ENCODE data around the gene TSTD1.
"Not testable (repeated sequence)": the region's sequence is repeated elsewhere in the genome, so short reads cannot be mapped to it uniquely, and the experiment has no call there.

The TSTD1 gene

GRCh38 chr1:161069241-161069640, 30.5 kb upstream of the TSTD1 start:
- H3K4me3 ChIP-seq (ENCODE audit: low read depth, low read length) = peak overlapping the region; percentile 98
- no peak for TF ChIP-seq CTCF (IDR thresholded peaks at IDR 0.05; ENCODE audit: borderline replicate concordance, insufficient read depth, low read depth, low read length)

- peak overlapping the region; percentile 98 for H3K4me3 ChIP-seq (ENCODE audit: low read depth, low read length)
- TF ChIP-seq CTCF (IDR thresholded peaks at IDR 0.05; ENCODE audit: borderline replicate concordance, insufficient read depth, low read depth, low read length) = no peak
Measured at GRCh38 chr1:161068306-161069234, 29.8 kb upstream of the TSTD1 start.

- no peak overlapping the region for H3K4me3 ChIP-seq (ENCODE audit: low read depth, low read length)
- TF ChIP-seq CTCF (IDR thresholded peaks at IDR 0.05; ENCODE audit: borderline replicate concordance, insufficient read depth, low read depth, low read length) = no peak
Measured at GRCh38 chr1:161066694-161067093, 27.9 kb upstream of the TSTD1 start.

GRCh38 chr1:161065681-161066080, 26.9 kb upstream of the TSTD1 start:
- H3K4me3 ChIP-seq (ENCODE audit: low read depth, low read length) = not testable (repeated sequence)

- H3K4me3 ChIP-seq (ENCODE audit: low read depth, low read length) = not testable (repeated sequence)
Measured at GRCh38 chr1:161063936-161064335, 25.2 kb upstream of the TSTD1 start.

- no peak for TF ChIP-seq CTCF (IDR thresholded peaks at IDR 0.05; ENCODE audit: borderline replicate concordance, insufficient read depth, low read depth, low read length)
- H3K4me3 ChIP-seq (ENCODE audit: low read depth, low read length) = no peak overlapping the region
Measured at GRCh38 chr1:161061419-161061818, 22.7 kb upstream of the TSTD1 start.

GRCh38 chr1:161059293-161059692, 20.5 kb upstream of the TSTD1 start:
- no peak overlapping the region for H3K4me3 ChIP-seq (ENCODE audit: low read depth, low read length)
- TF ChIP-seq CTCF (IDR thresholded peaks at IDR 0.05; ENCODE audit: borderline replicate concordance, insufficient read depth, low read depth, low read length) = no peak

DNA sequence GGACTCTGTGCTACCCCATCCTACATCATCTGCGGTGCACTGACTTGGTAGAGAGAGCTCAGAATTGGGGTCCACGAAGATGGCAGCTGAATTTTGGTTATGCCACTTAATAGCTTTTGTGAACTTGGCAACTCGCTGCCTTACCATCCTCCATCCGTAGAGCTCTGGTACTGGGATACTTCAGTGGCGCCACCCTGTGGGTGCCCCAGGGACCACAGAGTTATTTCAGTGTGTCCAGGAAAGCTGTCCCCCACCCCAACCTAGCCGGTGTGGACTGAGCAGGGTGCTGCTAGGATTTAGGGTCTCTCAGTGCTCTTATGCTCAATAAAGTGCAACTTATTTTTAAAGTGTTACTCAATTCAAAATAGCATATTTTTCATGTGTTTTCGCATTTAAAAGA, 16.0 kb upstream of the TSTD1 start:
- 0 out of 2 replicates have a peak, but pooled peaks have one; percentile 21 for TF ChIP-seq CTCF (IDR thresholded peaks at IDR 0.05; ENCODE audit: borderline replicate concordance, insufficient read depth, low read depth, low read length)
- H3K4me3 ChIP-seq (ENCODE audit: low read depth, low read length) = no peak overlapping the region
